Caco-2 (cell line): ENCODE measurements around the gene CDKAL1. TPM values are rescaled to one million over a fixed set of nuclear protein-coding genes. Genes with fewer than 3 reads are reported as not detected.
"Not testable (repeated sequence)": the region's sequence is repeated elsewhere in the genome, so short reads cannot be mapped to it uniquely, and the experiment has no call there.

Source experiments
- BruUV-seq: library from RNA; stranded (reverse); fragments of 400-500 nt; replicated peaks from 2 replicates; lab custom pipeline; 2021; lab: Mats Ljungman, UMichigan
- CTCF ChIA-PET: fragments of 300-600 bp; sonication (Branson Sonifier 250); formaldehyde crosslinking; loops from one replicate; lab custom pipeline; 2022; ENCODE audit warnings: antibody characterized with exemption; lab: Charles Lee
- POLR2A ChIA-PET: fragments of 300-600 bp; sonication (Branson Sonifier 250); formaldehyde crosslinking; loops from one replicate; lab custom pipeline; 2022; ENCODE audit warnings: antibody characterized with exemption; lab: Charles Lee
- DNase-seq, 2 experiments: peaks; one replicate each; pipeline versions ENCODE4 v3.0.0 to v3.0.0-alpha.2; 2020 to 2022
- H3K27me3 ChIP-seq: replicated peaks from 2 replicates; pipeline ENCODE4 v1.6.0; 2011; ENCODE audit warnings: low read length; ENCODE audit not compliant: control insufficient read depth, insufficient read depth
- H3K36me3 ChIP-seq: 2 replicates; pipeline ENCODE4 v1.5.1; 2011; ENCODE audit warnings: low read length; ENCODE audit not compliant: control insufficient read depth, insufficient read depth
- H3K4me1 ChIP-seq: fragments of 250-450 bp; sonication (Bioruptor Pico); 2 replicates; pipeline ENCODE4 v1.5.1; 2020; ENCODE audit warnings: mild to moderate bottlenecking
- H3K4me3 ChIP-seq: 2 replicates; pipeline ENCODE4 v1.5.1; 2011; ENCODE audit warnings: low read depth, mild to moderate bottlenecking, control low read depth, low read length
- H3K9me3 ChIP-seq: fragments of 250-450 bp; sonication (Bioruptor Pico); 2 replicates; pipeline ENCODE4 v1.5.1; 2020; ENCODE audit warnings: mild to moderate bottlenecking, moderate library complexity
- H3K27ac Mint-ChIP-seq: one replicate; pipeline ENCODE4 v1.8.0; 2022; ENCODE audit warnings: mixed read lengths; ENCODE audit not compliant: unreplicated experiment
- H3K27me3 Mint-ChIP-seq: one replicate; pipeline ENCODE4 v1.8.0; 2022; ENCODE audit warnings: mixed read lengths; ENCODE audit not compliant: insufficient read depth, unreplicated experiment
- H3K36me3 Mint-ChIP-seq: one replicate; pipeline ENCODE4 v1.8.0; 2022; ENCODE audit warnings: mild to moderate bottlenecking, mixed read lengths; ENCODE audit not compliant: insufficient read depth, unreplicated experiment
- H3K4me1 Mint-ChIP-seq: one replicate; pipeline ENCODE4 v1.8.0; 2022; ENCODE audit warnings: low read depth, mixed read lengths; ENCODE audit not compliant: unreplicated experiment
- H3K4me3 Mint-ChIP-seq: one replicate; pipeline ENCODE4 v1.8.0; 2022; ENCODE audit warnings: mild to moderate bottlenecking, moderate library complexity, mixed read lengths; ENCODE audit not compliant: unreplicated experiment
- H3K9me3 Mint-ChIP-seq: one replicate; pipeline ENCODE4 v1.8.0; 2022; ENCODE audit warnings: mixed read lengths; ENCODE audit not compliant: unreplicated experiment
- CTCF ChIP-seq, 2 experiments: fragments of 200-600 bp in 1 of 2; IDR thresholded peaks; 1 replicate in 1 of 2; 2 replicates in 1 of 2; pipeline versions ENCODE4 v1.5.1 to v1.8.0; 2011 to 2022; ENCODE audit warnings: antibody characterized with exemption in 1 of 2, control low read depth in 1 of 2, inconsistent platforms in 1 of 2, low read depth in 1 of 2, low read length in 1 of 2, mild to moderate bottlenecking in 1 of 2, moderate library complexity in 1 of 2; ENCODE audit not compliant: insufficient read depth in 1 of 2, severe bottlenecking in 1 of 2, unreplicated experiment in 1 of 2
- intact Hi-C: fragments of 100-400 bp; cut with micrococcal nuclease; formaldehyde crosslinking; loops from one replicate; pipeline ENCODE4 v1.10.0; 2022; ENCODE audit not compliant: unreplicated experiment
- total RNA-seq: library from RNA; stranded (reverse); gene quantifications from 2 replicates; pipeline ENCODE4 v1.2.3, GENCODE V29; 2022

Gene CDKAL1
- total RNA-seq, 1 experiment from 2014 or later, result 18.7 TPM

DNA sequence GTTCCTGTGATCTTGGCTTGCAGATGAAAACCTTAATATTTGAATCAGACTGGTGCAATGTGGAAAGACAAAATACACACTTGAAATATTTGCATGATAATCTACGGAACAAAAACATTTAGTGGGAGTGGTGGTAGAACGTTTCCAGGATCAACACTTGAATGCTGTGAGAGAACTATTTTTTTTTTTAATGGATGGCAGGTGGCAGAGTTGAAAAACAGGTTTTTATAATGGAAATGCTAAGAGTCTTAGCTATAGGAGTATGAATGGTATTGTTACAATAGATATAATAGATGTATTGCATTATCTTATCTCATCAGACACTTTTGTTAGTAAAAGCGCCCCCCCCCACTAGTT, 49.2 kb downstream of the CDKAL1 start:
- no peaks in the 10 kb centered on the region for H3K27me3 Mint-ChIP-seq
- CTCF ChIA-PET, result no interaction called here
- H3K36me3 ChIP-seq, result no peaks in the 10 kb centered on the region
- BruUV-seq, result no TSS peak
- no peaks in the 10 kb centered on the region for H3K4me1 ChIP-seq
- intact Hi-C loops, result no loop called here
- no peaks in the 10 kb centered on the region for H3K9me3 ChIP-seq
- no peaks in the 10 kb centered on the region for H3K27me3 ChIP-seq
- H3K4me1 Mint-ChIP-seq, result peaks cover 17% of the 10 kb centered on the region
- H3K27ac Mint-ChIP-seq, result no peak overlapping the region
- no peak for TF ChIP-seq CTCF (IDR thresholded peaks at IDR 0.05; ENCODE audit: insufficient read depth in 1 of 2, low read depth in 1 of 2, low read length in 1 of 2, severe bottlenecking in 1 of 2, unreplicated experiment in 1 of 2)
- peaks cover 6% of the 10 kb centered on the region for H3K36me3 Mint-ChIP-seq
- POLR2A ChIA-PET, result no interaction called here
- H3K4me3 Mint-ChIP-seq, result no peak overlapping the region
- H3K4me3 ChIP-seq, result no peak overlapping the region
- H3K9me3 Mint-ChIP-seq, result no peaks in the 10 kb centered on the region
- no peak for DNase-seq

DNA sequence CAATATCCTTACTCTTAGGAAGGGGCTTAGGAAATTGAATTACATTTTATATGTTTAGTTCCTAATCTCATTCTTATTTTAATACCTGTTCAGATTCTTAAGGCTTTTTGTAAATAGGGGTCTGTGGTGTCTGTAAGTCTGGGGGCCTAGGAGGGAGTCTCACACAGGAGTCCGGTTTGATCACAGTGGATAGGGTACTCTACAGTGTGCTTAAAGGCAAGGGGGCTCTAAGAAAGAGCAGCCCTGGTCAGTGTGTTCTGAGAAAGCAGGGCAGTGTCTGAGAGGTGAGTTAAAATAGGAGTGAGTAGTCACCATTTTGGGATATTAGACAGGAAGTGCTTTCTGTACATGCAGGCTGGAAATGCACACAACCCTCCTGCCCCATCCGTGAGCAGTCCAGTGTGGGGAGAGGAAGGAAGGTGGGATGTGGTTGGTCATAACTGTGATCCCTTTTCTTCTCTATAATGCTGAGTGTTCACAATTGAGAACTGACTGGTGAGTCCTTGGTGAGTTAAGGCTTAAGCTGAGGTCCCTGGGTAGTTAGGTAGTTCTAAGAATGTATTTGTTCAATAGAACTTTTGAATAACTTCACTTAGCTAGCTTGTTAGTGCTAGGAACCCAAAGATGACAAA, 50.0 kb downstream of the CDKAL1 start:
- Histone ChIP-seq H3K9me3 (no peaks in the 10 kb centered on the region), H3K4me3 (no peak overlapping the region), H3K27me3 (no peaks in the 10 kb centered on the region), H3K36me3 (no peaks in the 10 kb centered on the region), H3K4me1 (no peaks in the 10 kb centered on the region)
- H3K4me1 Mint-ChIP-seq, result peaks cover 17% of the 10 kb centered on the region
- no peak overlapping the region for H3K27ac Mint-ChIP-seq
- no peaks in the 10 kb centered on the region for H3K9me3 Mint-ChIP-seq
- TF ChIP-seq CTCF (IDR thresholded peaks at IDR 0.05; ENCODE audit: insufficient read depth in 1 of 2, low read depth in 1 of 2, low read length in 1 of 2, severe bottlenecking in 1 of 2, unreplicated experiment in 1 of 2), result no peak
- no peak for DNase-seq
- intact Hi-C loops, result no loop called here
- no peaks in the 10 kb centered on the region for H3K27me3 Mint-ChIP-seq
- H3K4me3 Mint-ChIP-seq, result no peak overlapping the region
- ChIA-PET POLR2A (no interaction called here), CTCF (no interaction called here)
- BruUV-seq, result no TSS peak
- H3K36me3 Mint-ChIP-seq, result peaks cover 6% of the 10 kb centered on the region

DNA sequence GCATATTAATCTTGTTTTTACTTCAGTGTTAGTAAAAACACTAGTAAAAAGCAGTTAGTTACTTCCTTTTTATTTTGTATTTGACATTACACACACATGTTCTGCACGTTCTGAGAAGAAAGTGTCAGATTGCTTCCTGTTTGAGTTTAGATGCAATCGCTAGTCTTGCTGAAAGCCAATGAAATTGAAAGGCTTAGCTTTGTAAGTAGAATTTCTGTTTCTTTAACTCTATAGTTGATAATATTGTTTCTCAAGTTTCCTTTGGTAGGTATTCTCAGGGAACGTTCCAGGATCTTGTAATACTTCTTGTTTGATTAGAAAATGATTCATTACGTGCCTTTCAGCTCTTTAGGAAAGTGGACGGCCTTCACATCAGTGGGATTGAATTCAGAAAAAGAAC, 55.0 kb downstream of the CDKAL1 start:
- no TSS peak for BruUV-seq

GRCh38 chr6:20590476-20590875, 56.2 kb downstream of the CDKAL1 start:
- CTCF ChIA-PET, H3K27me3 ChIP-seq, DNase-seq, intact Hi-C loops, H3K36me3 ChIP-seq, H3K4me3 ChIP-seq, BruUV-seq, H3K9me3 ChIP-seq, H3K27ac Mint-ChIP-seq, H3K27me3 Mint-ChIP-seq, H3K4me3 Mint-ChIP-seq, POLR2A ChIA-PET, H3K36me3 Mint-ChIP-seq, H3K4me1 ChIP-seq: not testable (repeated sequence)
- H3K9me3 Mint-ChIP-seq, result peaks cover 16% of the 10 kb centered on the region
- H3K4me1 Mint-ChIP-seq, result peaks cover 17% of the 10 kb centered on the region

More for the DNA sequence above, 55.0 kb downstream of the CDKAL1 start:
- ChIA-PET POLR2A (no interaction called here), CTCF (no interaction called here)
- TF ChIP-seq CTCF (IDR thresholded peaks at IDR 0.05; ENCODE audit: insufficient read depth in 1 of 2, low read depth in 1 of 2, low read length in 1 of 2, severe bottlenecking in 1 of 2, unreplicated experiment in 1 of 2), result no peak
- Histone ChIP-seq H3K4me3 (no peak overlapping the region), H3K36me3 (no peaks in the 10 kb centered on the region), H3K27me3 (no peaks in the 10 kb centered on the region), H3K9me3 (no peaks in the 10 kb centered on the region), H3K4me1 (no peaks in the 10 kb centered on the region)
- H3K9me3 Mint-ChIP-seq, result peaks cover 10% of the 10 kb centered on the region
- DNase-seq, result no peak
- H3K27me3 Mint-ChIP-seq, result no peaks in the 10 kb centered on the region
- no peaks in the 10 kb centered on the region for H3K36me3 Mint-ChIP-seq
- no peak overlapping the region for H3K27ac Mint-ChIP-seq
- H3K4me3 Mint-ChIP-seq, result no peak overlapping the region
- intact Hi-C loops, result no loop called here
- peaks cover 20% of the 10 kb centered on the region for H3K4me1 Mint-ChIP-seq

GRCh38 chr6:20594299-20594853, 60.1 kb downstream of the CDKAL1 start:
- H3K4me1 Mint-ChIP-seq, result peaks cover 10% of the 10 kb centered on the region
- BruUV-seq, H3K4me3 Mint-ChIP-seq, intact Hi-C loops, H3K4me3 ChIP-seq, H3K27me3 ChIP-seq, H3K9me3 ChIP-seq, CTCF ChIA-PET, H3K36me3 ChIP-seq, H3K36me3 Mint-ChIP-seq, H3K27me3 Mint-ChIP-seq, POLR2A ChIA-PET, H3K4me1 ChIP-seq: not testable (repeated sequence)
- peaks cover 19% of the 10 kb centered on the region for H3K9me3 Mint-ChIP-seq
- H3K27ac Mint-ChIP-seq, result peak overlapping the region; percentile 30
- peak in 1 of 2 experiments; percentile 17 for DNase-seq
